ENCODE measurements around the gene IBA57.
"Not testable (repeated sequence)": the region's sequence is repeated elsewhere in the genome, so short reads cannot be mapped to it uniquely, and the experiment has no call there.

Gene IBA57

GRCh38 chr1:228184152-228184551 is 18.5 kb downstream of the IBA57 start:
- no peaks in the 10 kb centered on the region for H3K9me3 ChIP-seq (ENCODE audit: insufficient read depth, low read depth, low read length)
- no peaks in the 10 kb centered on the region for H3K4me1 ChIP-seq (ENCODE audit: insufficient read depth, low read length)
- no peak overlapping the region for H3K27ac ChIP-seq (ENCODE audit: low read depth, low read length)
- no peaks in the 10 kb centered on the region for H3K27me3 ChIP-seq (ENCODE audit: insufficient read depth, low read length)
- no peak overlapping the region for H3K9ac ChIP-seq (ENCODE audit: low read depth, low read length)
- no peak overlapping the region for H3K4me3 ChIP-seq (ENCODE audit: low read length)
- WGBS: 89% methylated on average over 7 of the region's 7 CpGs
- no peaks in the 10 kb centered on the region for H3K36me3 ChIP-seq (ENCODE audit: insufficient read depth, low read length)

GRCh38 chr1:228185641-228185965 is 20.0 kb downstream of the IBA57 start:
- H3K36me3 ChIP-seq (ENCODE audit: insufficient read depth, low read length): no peaks in the 10 kb centered on the region
- 84% methylated on average over 11 of the region's 11 CpGs for WGBS
- no peak overlapping the region for H3K9ac ChIP-seq (ENCODE audit: low read depth, low read length)
- no peak overlapping the region for H3K4me3 ChIP-seq (ENCODE audit: low read length)
- no peaks in the 10 kb centered on the region for H3K4me1 ChIP-seq (ENCODE audit: insufficient read depth, low read length)
- no peaks in the 10 kb centered on the region for H3K27me3 ChIP-seq (ENCODE audit: insufficient read depth, low read length)
- H3K27ac ChIP-seq (ENCODE audit: low read depth, low read length): no peak overlapping the region
- H3K9me3 ChIP-seq (ENCODE audit: insufficient read depth, low read depth, low read length): no peaks in the 10 kb centered on the region

GRCh38 chr1:228188249-228188648 is 22.6 kb downstream of the IBA57 start:
- H3K4me1 ChIP-seq (ENCODE audit: insufficient read depth, low read length): not testable (repeated sequence)

GRCh38 chr1:228190182-228190581 is 24.6 kb downstream of the IBA57 start:
- Histone ChIP-seq H3K4me3 (ENCODE audit: low read length) (no peak overlapping the region), H3K4me1 (ENCODE audit: insufficient read depth, low read length) (no peaks in the 10 kb centered on the region), H3K27me3 (ENCODE audit: insufficient read depth, low read length) (no peaks in the 10 kb centered on the region), H3K9ac (ENCODE audit: low read depth, low read length) (no peak overlapping the region), H3K36me3 (ENCODE audit: insufficient read depth, low read length) (no peaks in the 10 kb centered on the region), H3K9me3 (ENCODE audit: insufficient read depth, low read depth, low read length) (no peaks in the 10 kb centered on the region), H3K27ac (ENCODE audit: low read depth, low read length) (no peak overlapping the region)
- 92% methylated on average over 14 of the region's 14 CpGs for WGBS

More at GRCh38 chr1:228188249-228188648, 22.6 kb downstream of the IBA57 start:
- 90% methylated on average over 2 of the region's 2 CpGs for WGBS
- not testable (repeated sequence) for H3K4me3 ChIP-seq (ENCODE audit: low read length); H3K9me3 ChIP-seq (ENCODE audit: insufficient read depth, low read depth, low read length); H3K27ac ChIP-seq (ENCODE audit: low read depth, low read length); H3K9ac ChIP-seq (ENCODE audit: low read depth, low read length); H3K27me3 ChIP-seq (ENCODE audit: insufficient read depth, low read length); H3K36me3 ChIP-seq (ENCODE audit: insufficient read depth, low read length)

GRCh38 chr1:228190778-228191177 is 25.2 kb downstream of the IBA57 start:
- H3K4me3 ChIP-seq (ENCODE audit: low read length): no peak overlapping the region
- no peaks in the 10 kb centered on the region for H3K36me3 ChIP-seq (ENCODE audit: insufficient read depth, low read length)
- WGBS: 88% methylated on average over 5 of the region's 5 CpGs
- H3K4me1 ChIP-seq (ENCODE audit: insufficient read depth, low read length): no peaks in the 10 kb centered on the region
- H3K27ac ChIP-seq (ENCODE audit: low read depth, low read length): no peak overlapping the region
- no peaks in the 10 kb centered on the region for H3K27me3 ChIP-seq (ENCODE audit: insufficient read depth, low read length)
- H3K9ac ChIP-seq (ENCODE audit: low read depth, low read length): no peak overlapping the region
- no peaks in the 10 kb centered on the region for H3K9me3 ChIP-seq (ENCODE audit: insufficient read depth, low read depth, low read length)

- H3K4me3 ChIP-seq (ENCODE audit: low read length): no peak overlapping the region
Observed at GRCh38 chr1:228194436-228194835, 28.8 kb downstream of the IBA57 start.

GRCh38 chr1:228194921-228195812 is 29.6 kb downstream of the IBA57 start:
- WGBS: 90% methylated on average over 8 of the region's 8 CpGs
- Histone ChIP-seq H3K4me3 (ENCODE audit: low read length) (no peak overlapping the region), H3K27ac (ENCODE audit: low read depth, low read length) (no peak overlapping the region), H3K27me3 (ENCODE audit: insufficient read depth, low read length) (no peaks in the 10 kb centered on the region), H3K9ac (ENCODE audit: low read depth, low read length) (no peak overlapping the region), H3K9me3 (ENCODE audit: insufficient read depth, low read depth, low read length) (peaks cover 24% of the 10 kb centered on the region), H3K36me3 (ENCODE audit: insufficient read depth, low read length) (no peaks in the 10 kb centered on the region), H3K4me1 (ENCODE audit: insufficient read depth, low read length) (no peaks in the 10 kb centered on the region)

More at GRCh38 chr1:228194436-228194835, 28.8 kb downstream of the IBA57 start:
- H3K9ac ChIP-seq (ENCODE audit: low read depth, low read length): no peak overlapping the region
- H3K27ac ChIP-seq (ENCODE audit: low read depth, low read length): no peak overlapping the region
- H3K27me3 ChIP-seq (ENCODE audit: insufficient read depth, low read length): no peaks in the 10 kb centered on the region
- H3K4me1 ChIP-seq (ENCODE audit: insufficient read depth, low read length): no peaks in the 10 kb centered on the region
- H3K9me3 ChIP-seq (ENCODE audit: insufficient read depth, low read depth, low read length): peaks cover 18% of the 10 kb centered on the region
- 81% methylated on average over 2 of the region's 3 CpGs for WGBS
- H3K36me3 ChIP-seq (ENCODE audit: insufficient read depth, low read length): no peaks in the 10 kb centered on the region

GRCh38 chr1:228197555-228198147 is 32.0 kb downstream of the IBA57 start:
- Histone ChIP-seq H3K4me3 (ENCODE audit: low read length) (no peak overlapping the region), H3K27ac (ENCODE audit: low read depth, low read length) (no peak overlapping the region), H3K36me3 (ENCODE audit: insufficient read depth, low read length) (no peaks in the 10 kb centered on the region), H3K4me1 (ENCODE audit: insufficient read depth, low read length) (no peaks in the 10 kb centered on the region), H3K27me3 (ENCODE audit: insufficient read depth, low read length) (no peaks in the 10 kb centered on the region), H3K9me3 (ENCODE audit: insufficient read depth, low read depth, low read length) (peaks cover 24% of the 10 kb centered on the region), H3K9ac (ENCODE audit: low read depth, low read length) (no peak overlapping the region)
- 91% methylated on average over 4 of the region's 4 CpGs for WGBS

- Histone ChIP-seq H3K4me1 (ENCODE audit: insufficient read depth, low read length) (no peaks in the 10 kb centered on the region), H3K9me3 (ENCODE audit: insufficient read depth, low read depth, low read length) (peaks cover 24% of the 10 kb centered on the region), H3K36me3 (ENCODE audit: insufficient read depth, low read length) (no peaks in the 10 kb centered on the region), H3K27ac (ENCODE audit: low read depth, low read length) (no peak overlapping the region), H3K9ac (ENCODE audit: low read depth, low read length) (no peak overlapping the region), H3K27me3 (ENCODE audit: insufficient read depth, low read length) (peaks cover 11% of the 10 kb centered on the region), H3K4me3 (ENCODE audit: low read length) (no peak overlapping the region)
- WGBS: 82% methylated on average over 2 of the region's 2 CpGs
Observed at GRCh38 chr1:228198977-228199590, 33.5 kb downstream of the IBA57 start.

GRCh38 chr1:228204958-228205357 is 39.4 kb downstream of the IBA57 start:
- WGBS: 84% methylated on average over 8 of the region's 8 CpGs

More at GRCh38 chr1:228204958-228205357, 39.4 kb downstream of the IBA57 start:
- Histone ChIP-seq H3K9ac (ENCODE audit: low read depth, low read length) (no peak overlapping the region), H3K4me3 (ENCODE audit: low read length) (no peak overlapping the region), H3K36me3 (ENCODE audit: insufficient read depth, low read length) (no peaks in the 10 kb centered on the region), H3K27me3 (ENCODE audit: insufficient read depth, low read length) (peaks cover 21% of the 10 kb centered on the region), H3K27ac (ENCODE audit: low read depth, low read length) (no peak overlapping the region), H3K4me1 (ENCODE audit: insufficient read depth, low read length) (peaks cover 3% of the 10 kb centered on the region; the same call in 1 of the 2 replicates), H3K9me3 (ENCODE audit: insufficient read depth, low read depth, low read length) (peaks cover under 1% of the 10 kb centered on the region; the same call in 1 of the 2 replicates)
